Measurements from ENCODE around the gene SUPT6H.
"Not testable (repeated sequence)": the region's sequence is repeated elsewhere in the genome, so short reads cannot be mapped to it uniquely, and the experiment has no call there.

Gene SUPT6H

DNA sequence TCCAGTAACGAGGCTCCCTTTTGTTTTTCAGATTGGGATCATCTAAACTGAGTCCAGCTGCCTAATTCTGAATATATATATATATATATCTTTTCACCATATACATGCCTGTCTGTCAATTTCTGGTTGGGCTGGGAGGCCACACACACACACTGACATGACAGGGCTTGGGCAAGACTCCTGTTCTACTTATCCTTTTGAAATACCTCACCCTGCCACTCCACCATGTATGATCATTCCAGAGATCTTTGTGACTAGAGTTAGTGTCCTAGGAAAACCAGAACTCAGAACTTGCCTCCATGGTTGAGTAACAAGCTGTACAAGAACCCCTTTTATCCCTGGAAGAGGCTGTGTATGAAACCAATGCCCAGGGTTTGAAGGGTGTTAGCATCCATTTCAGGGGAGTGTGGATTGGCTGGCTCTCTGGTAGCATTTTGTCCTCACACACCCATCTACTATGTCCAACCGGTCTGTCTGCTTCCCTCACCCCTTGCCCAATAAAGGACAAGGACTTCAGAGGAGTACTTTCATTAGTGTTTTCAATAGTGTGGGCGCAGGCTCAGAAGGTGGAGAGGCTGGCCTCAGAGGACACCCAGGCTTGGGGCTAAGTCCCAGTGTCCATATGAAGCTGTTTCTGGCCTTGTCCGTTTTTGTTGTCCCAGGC is 62.0 kb downstream of the SUPT6H start:
- H3K9me3 ChIP-seq (ENCODE audit: control insufficient read depth, low read length); H4K91ac ChIP-seq (ENCODE audit: low read length): not testable (repeated sequence)

DNA sequence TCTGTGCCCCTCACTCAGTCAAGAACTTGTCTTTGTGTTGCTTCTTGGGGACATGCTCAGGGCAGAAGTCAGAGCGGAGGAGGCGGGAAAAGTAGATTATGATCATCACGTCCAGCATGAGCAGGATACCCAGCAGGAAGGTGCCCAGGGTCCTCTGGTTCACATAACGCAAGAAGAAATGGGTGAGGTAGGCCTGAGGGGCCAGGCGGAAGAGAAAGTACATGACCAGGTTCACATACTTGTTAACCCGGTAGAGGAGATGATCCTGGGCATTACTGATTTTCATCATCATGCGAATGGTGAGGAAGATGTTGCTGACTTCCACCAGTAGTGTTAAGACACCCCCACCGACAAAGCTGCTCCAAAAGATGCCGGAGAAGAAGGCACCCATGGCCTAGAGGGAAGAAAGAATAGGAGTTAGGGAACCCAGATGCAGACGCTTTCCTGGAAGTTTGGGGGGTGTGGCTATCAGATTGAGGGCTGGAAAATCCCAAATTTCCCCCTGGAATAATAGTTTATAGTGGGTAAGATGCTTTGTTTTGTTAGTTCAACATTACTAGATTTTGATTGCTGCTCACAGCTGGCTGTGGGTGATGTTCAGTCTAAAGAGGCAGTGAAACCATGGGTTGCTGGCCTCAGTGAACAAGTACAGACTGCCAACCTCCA is 62.6 kb downstream of the SUPT6H start:
- Histone ChIP-seq H3K36me3 (ENCODE audit: control insufficient read depth in 1 of 2, insufficient read depth in 2 of 2, low read depth in 1 of 2, low read length in 2 of 2) (peaks cover 25 to 42% of the 10 kb centered on the region in 2 experiments), H3K14ac (ENCODE audit: low read length in 2 of 2) (no peak overlapping the region), H2BK5ac (ENCODE audit: low read depth, low read length, poor library complexity, severe bottlenecking) (no peak overlapping the region), H3K79me1 (replicated peaks; ENCODE audit: low read length, poor library complexity, severe bottlenecking) (peaks cover under 1% of the 10 kb centered on the region), H4K91ac (ENCODE audit: low read length) (no peak overlapping the region), H3K4me3 (ENCODE audit: insufficient read depth in 1 of 2, low read depth in 1 of 2, low read length in 2 of 2) (peak overlapping the region in 1 of 2 experiments; percentile 84), H3K9ac (ENCODE audit: low read length) (peak overlapping the region; percentile 75), H3K4ac (ENCODE audit: low read depth in 1 of 2, low read length in 2 of 2) (no peak overlapping the region), H3K4me1 (ENCODE audit: control insufficient read depth, insufficient read depth, low read depth, low read length) (peaks cover 26% of the 10 kb centered on the region), H2AFZ (ENCODE audit: low read depth, low read length) (no peak overlapping the region), H3K18ac (ENCODE audit: low read depth in 1 of 2, low read length in 2 of 2) (no peak overlapping the region), H3K23ac (ENCODE audit: low read length in 2 of 2) (no peak overlapping the region), H2BK12ac (ENCODE audit: low read length in 2 of 2) (no peak overlapping the region), H3K4me2 (ENCODE audit: low read length, poor library complexity, severe bottlenecking) (peak overlapping the region; percentile 96), H2BK120ac (ENCODE audit: low read depth, low read length) (no peak overlapping the region), H4K8ac (ENCODE audit: low read length) (no peak overlapping the region), H2BK15ac (ENCODE audit: low read depth, poor library complexity, severe bottlenecking) (no peak overlapping the region), H3K27ac (ENCODE audit: low read length, poor library complexity, severe bottlenecking) (peak overlapping the region; percentile 75), H2AK5ac (ENCODE audit: low read length, severe bottlenecking) (no peak overlapping the region), H3K27me3 (ENCODE audit: control insufficient read depth in 1 of 2, insufficient read depth in 1 of 2, low read length in 2 of 2) (no peaks in the 10 kb centered on the region), H3K9me3 (ENCODE audit: control insufficient read depth, low read length) (no peaks in the 10 kb centered on the region)
- 86% methylated on average over 10 of the region's 10 CpGs for WGBS
- DNase-seq = no peak

More for the DNA sequence above, 62.0 kb downstream of the SUPT6H start:
- H2BK12ac ChIP-seq (ENCODE audit: low read length in 2 of 2); H2BK15ac ChIP-seq (ENCODE audit: low read depth, poor library complexity, severe bottlenecking); H2BK5ac ChIP-seq (ENCODE audit: low read depth, low read length, poor library complexity, severe bottlenecking); DNase-seq; H3K4me3 ChIP-seq (ENCODE audit: insufficient read depth in 1 of 2, low read depth in 1 of 2, low read length in 2 of 2); H2AK5ac ChIP-seq (ENCODE audit: low read length, severe bottlenecking); H3K4ac ChIP-seq (ENCODE audit: low read depth in 1 of 2, low read length in 2 of 2); H3K27me3 ChIP-seq (ENCODE audit: control insufficient read depth in 1 of 2, insufficient read depth in 1 of 2, low read length in 2 of 2); H3K14ac ChIP-seq (ENCODE audit: low read length in 2 of 2); H3K23ac ChIP-seq (ENCODE audit: low read length in 2 of 2); H3K27ac ChIP-seq (ENCODE audit: low read length, poor library complexity, severe bottlenecking); H2AFZ ChIP-seq (ENCODE audit: low read depth, low read length); H3K79me1 ChIP-seq (replicated peaks; ENCODE audit: low read length, poor library complexity, severe bottlenecking); H4K8ac ChIP-seq (ENCODE audit: low read length); H2BK120ac ChIP-seq (ENCODE audit: low read depth, low read length); H3K18ac ChIP-seq (ENCODE audit: low read depth in 1 of 2, low read length in 2 of 2); H3K4me2 ChIP-seq (ENCODE audit: low read length, poor library complexity, severe bottlenecking): not testable (repeated sequence)
- Histone ChIP-seq H3K36me3 (ENCODE audit: control insufficient read depth in 1 of 2, insufficient read depth in 2 of 2, low read depth in 1 of 2, low read length in 2 of 2) (peaks cover 25 to 42% of the 10 kb centered on the region in 2 experiments), H3K4me1 (ENCODE audit: control insufficient read depth, insufficient read depth, low read depth, low read length) (peaks cover 26% of the 10 kb centered on the region), H3K9ac (ENCODE audit: low read length) (peak overlapping the region; percentile 75)
- 81% methylated on average over 2 of the region's 4 CpGs for WGBS

DNA sequence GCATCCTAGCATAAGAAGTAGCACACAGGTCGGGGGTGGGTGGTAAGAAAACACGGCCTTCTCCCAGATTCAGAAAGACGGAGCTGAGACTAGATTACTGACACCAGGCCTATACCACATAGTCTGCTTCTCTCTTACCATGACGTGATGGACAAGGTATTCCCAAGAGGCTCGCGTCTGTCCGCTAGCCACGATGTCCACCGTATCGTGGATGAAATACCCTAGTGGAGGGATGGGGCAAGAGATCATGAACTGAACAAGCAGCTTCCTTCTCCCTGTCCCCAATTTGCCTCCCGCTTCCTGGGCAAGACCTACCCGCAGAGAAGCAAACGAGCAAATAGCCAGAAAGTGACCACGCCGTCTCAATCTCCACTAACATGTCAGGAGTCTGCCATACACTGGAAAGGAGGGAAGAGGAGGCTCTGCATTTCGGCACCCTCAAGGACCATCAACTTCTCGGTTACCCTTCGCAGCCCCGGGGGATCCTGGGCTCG is 63.2 kb downstream of the SUPT6H start:
- Histone ChIP-seq H3K9me3 (ENCODE audit: control insufficient read depth, low read length) (no peaks in the 10 kb centered on the region), H3K4me1 (ENCODE audit: control insufficient read depth, insufficient read depth, low read depth, low read length) (peaks cover 26% of the 10 kb centered on the region), H2AFZ (ENCODE audit: low read depth, low read length) (no peak overlapping the region), H3K4me2 (ENCODE audit: low read length, poor library complexity, severe bottlenecking) (peak overlapping the region; percentile 96), H3K9ac (ENCODE audit: low read length) (peak overlapping the region; percentile 75), H2BK5ac (ENCODE audit: low read depth, low read length, poor library complexity, severe bottlenecking) (no peak overlapping the region), H3K4ac (ENCODE audit: low read depth in 1 of 2, low read length in 2 of 2) (no peak overlapping the region), H3K36me3 (ENCODE audit: control insufficient read depth in 1 of 2, insufficient read depth in 2 of 2, low read depth in 1 of 2, low read length in 2 of 2) (peaks cover 25 to 42% of the 10 kb centered on the region in 2 experiments), H2BK12ac (ENCODE audit: low read length in 2 of 2) (peak overlapping the region in 1 of 2 experiments; percentile 37), H2BK120ac (ENCODE audit: low read depth, low read length) (peak overlapping the region; percentile 75), H3K79me1 (replicated peaks; ENCODE audit: low read length, poor library complexity, severe bottlenecking) (peaks cover 2% of the 10 kb centered on the region), H2AK5ac (ENCODE audit: low read length, severe bottlenecking) (peak overlapping the region; percentile 33), H2BK15ac (ENCODE audit: low read depth, poor library complexity, severe bottlenecking) (peak overlapping the region; percentile 92), H3K27ac (ENCODE audit: low read length, poor library complexity, severe bottlenecking) (peak overlapping the region; percentile 75), H3K14ac (ENCODE audit: low read length in 2 of 2) (peak overlapping the region in 1 of 2 experiments; percentile 74), H3K27me3 (ENCODE audit: control insufficient read depth in 1 of 2, insufficient read depth in 1 of 2, low read length in 2 of 2) (no peaks in the 10 kb centered on the region), H3K23ac (ENCODE audit: low read length in 2 of 2) (peak overlapping the region in 1 of 2 experiments; percentile 87), H3K18ac (ENCODE audit: low read depth in 1 of 2, low read length in 2 of 2) (peak overlapping the region in 1 of 2 experiments; percentile 93), H4K91ac (ENCODE audit: low read length) (peak overlapping the region; percentile 94), H3K4me3 (ENCODE audit: insufficient read depth in 1 of 2, low read depth in 1 of 2, low read length in 2 of 2) (peak overlapping the region; percentile 61 to 84), H4K8ac (ENCODE audit: low read length) (no peak overlapping the region)
- whole genome bisulfite sequencing = 7% methylated on average over 17 of the region's 20 CpGs
- peak; percentile 86 for DNase-seq

DNA sequence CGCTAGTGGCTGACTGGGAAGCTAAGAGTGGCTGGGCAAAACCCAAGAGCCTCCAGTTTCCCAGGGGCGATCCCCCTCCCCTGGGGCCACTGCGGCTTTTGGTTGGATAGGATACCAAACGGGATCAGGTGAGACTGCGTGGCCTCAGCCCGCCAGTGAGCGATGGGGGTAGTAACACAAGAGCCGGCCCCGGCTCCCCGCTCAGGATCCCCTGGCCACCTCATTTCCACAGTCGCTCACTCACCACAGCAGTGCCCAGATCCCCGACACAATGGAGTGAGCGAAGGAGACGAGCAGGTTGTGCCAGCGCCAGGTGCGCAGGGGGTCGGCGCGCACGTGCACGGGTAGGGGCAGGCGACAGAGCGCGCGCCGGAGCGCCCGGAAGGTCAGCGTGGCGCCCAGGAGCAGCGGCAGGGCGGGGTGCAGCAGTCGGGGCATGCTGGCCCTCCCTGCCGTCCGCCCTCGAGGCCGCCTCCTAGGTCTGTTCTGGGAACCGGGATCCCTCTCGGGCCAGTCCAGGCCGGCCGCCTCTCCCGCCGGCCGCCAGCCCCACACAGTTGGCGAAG is 63.7 kb downstream of the SUPT6H start:
- Histone ChIP-seq H3K4me2 (ENCODE audit: low read length, poor library complexity, severe bottlenecking) (peak overlapping the region; percentile 96), H3K27me3 (ENCODE audit: control insufficient read depth in 1 of 2, insufficient read depth in 1 of 2, low read length in 2 of 2) (no peaks in the 10 kb centered on the region), H2AFZ (ENCODE audit: low read depth, low read length) (peak overlapping the region; percentile 36), H2AK5ac (ENCODE audit: low read length, severe bottlenecking) (peak overlapping the region; percentile 33), H3K23ac (ENCODE audit: low read length in 2 of 2) (peak overlapping the region; percentile 87 to 96), H4K91ac (ENCODE audit: low read length) (peak overlapping the region; percentile 94), H3K27ac (ENCODE audit: low read length, poor library complexity, severe bottlenecking) (peak overlapping the region; percentile 75), H3K4me1 (ENCODE audit: control insufficient read depth, insufficient read depth, low read depth, low read length) (peaks cover 26% of the 10 kb centered on the region), H3K36me3 (ENCODE audit: control insufficient read depth in 1 of 2, insufficient read depth in 2 of 2, low read depth in 1 of 2, low read length in 2 of 2) (peaks cover 25 to 42% of the 10 kb centered on the region in 2 experiments), H3K14ac (ENCODE audit: low read length in 2 of 2) (peak overlapping the region; percentile 82 to 93), H4K8ac (ENCODE audit: low read length) (peak overlapping the region; percentile 80), H3K4ac (ENCODE audit: low read depth in 1 of 2, low read length in 2 of 2) (peak overlapping the region; percentile 97), H3K18ac (ENCODE audit: low read depth in 1 of 2, low read length in 2 of 2) (peak overlapping the region; percentile 93 to 97), H2BK15ac (ENCODE audit: low read depth, poor library complexity, severe bottlenecking) (peak overlapping the region; percentile 92), H2BK12ac (ENCODE audit: low read length in 2 of 2) (peak overlapping the region in 1 of 2 experiments; percentile 94), H3K9ac (ENCODE audit: low read length) (peak overlapping the region; percentile 75), H3K9me3 (ENCODE audit: control insufficient read depth, low read length) (no peaks in the 10 kb centered on the region), H3K4me3 (ENCODE audit: insufficient read depth in 1 of 2, low read depth in 1 of 2, low read length in 2 of 2) (peak overlapping the region; percentile 61 to 84), H2BK120ac (ENCODE audit: low read depth, low read length) (peak overlapping the region; percentile 75), H3K79me1 (replicated peaks; ENCODE audit: low read length, poor library complexity, severe bottlenecking) (peaks cover 2% of the 10 kb centered on the region), H2BK5ac (ENCODE audit: low read depth, low read length, poor library complexity, severe bottlenecking) (no peak overlapping the region)
- DNase-seq = peak; percentile 86
- 1% methylated on average over 20 of the region's 45 CpGs for WGBS
